ENCODE measurements around the gene C11orf52. TPM values are rescaled to one million over a fixed set of nuclear protein-coding genes. Genes with fewer than 3 reads are reported as not detected.

Gene C11orf52
- total and polyA plus RNA-seq, 2 of the 13 experiments (the other 11 are each of a cell fraction or from before 2014, with no cell fraction given): 7.4 to 11.0 TPM

- TF ChIP-seq AKNA (CRISPR knock-in tag; IDR thresholded peaks at IDR 0.05; ENCODE audit: borderline replicate concordance): no peak
- peak; percentile 70 for TF ChIP-seq ZGPAT (CRISPR knock-in tag; IDR thresholded peaks at IDR 0.05)
- TF ChIP-seq ZSCAN29 (CRISPR knock-in tag; conservative IDR thresholded peaks at IDR 0.05): 0 out of 2 replicates have a peak, but pooled peaks have one; percentile 43
- TF ChIP-seq KAT7 (CRISPR knock-in tag; IDR thresholded peaks at IDR 0.05; ENCODE audit: borderline replicate concordance): no peak
- TF ChIP-seq CENPX (CRISPR knock-in tag; IDR thresholded peaks at IDR 0.05): no peak
- peak; percentile 61 for TF ChIP-seq POGZ (CRISPR knock-in tag; IDR thresholded peaks at IDR 0.05)
- no peak for TF ChIP-seq HIC2 (CRISPR knock-in tag; IDR thresholded peaks at IDR 0.05; ENCODE audit: low read depth)
- TF ChIP-seq JUNB (CRISPR knock-in tag; IDR thresholded peaks at IDR 0.05; ENCODE audit: borderline replicate concordance): no peak
- no peak for TF ChIP-seq SOX6 (IDR thresholded peaks at IDR 0.05)
- peak; percentile 34; the same call in 1 of the 2 replicates for TF ChIP-seq SOX6 (CRISPR knock-in tag; IDR thresholded peaks at IDR 0.05)
- 0 out of 2 replicates have a peak, but pooled peaks have one; percentile 41 for TF ChIP-seq BCL3 (CRISPR knock-in tag; IDR thresholded peaks at IDR 0.05)
- peak; percentile 70 for TF ChIP-seq GATAD2A (CRISPR knock-in tag; IDR thresholded peaks at IDR 0.05)
- no peak for TF ChIP-seq HHEX (CRISPR knock-in tag; IDR thresholded peaks at IDR 0.05)
- no peak for TF ChIP-seq CREB3 (CRISPR knock-in tag; IDR thresholded peaks at IDR 0.05)
- TF ChIP-seq ARNT2 (CRISPR knock-in tag; IDR thresholded peaks at IDR 0.05; ENCODE audit: low read depth): 0 out of 2 replicates have a peak, but pooled peaks have one; percentile 36
- no peak for TF ChIP-seq ARHGAP35 (CRISPR knock-in tag; IDR thresholded peaks at IDR 0.05; ENCODE audit: borderline replicate concordance)
- 0 out of 2 replicates have a peak, but pooled peaks have one; percentile 43 for TF ChIP-seq KLF12 (CRISPR knock-in tag; IDR thresholded peaks at IDR 0.05; ENCODE audit: borderline replicate concordance)
- no peak for TF ChIP-seq TCF7L2 (IDR thresholded peaks at IDR 0.05; ENCODE audit: low read depth, low read length)
- no peak for TF ChIP-seq ZNF567 (CRISPR knock-in tag; IDR thresholded peaks at IDR 0.05; ENCODE audit: borderline replicate concordance)
Observed at GRCh38 chr11:111918390-111919256, at the start of gene C11orf52 (continued).
